ENCODE results near the gene KIFC3. TPM values are rescaled to one million over a fixed set of nuclear protein-coding genes. Genes with fewer than 3 reads are reported as not detected.

Gene KIFC3
- total and polyA plus RNA-seq, 2 donors (not counting 1 experiment from before 2014, with no cell fraction given): 13.8 to 44.9 TPM

- TF ChIP-seq EZH2 (IDR thresholded peaks at IDR 0.05; ENCODE audit: low read length, missing control alignments) (no peak), CTCF (conservative IDR thresholded peaks at IDR 0.05 in 1 of 2, IDR thresholded peaks at IDR 0.05 in 1 of 2; ENCODE audit: low read depth in 1 of 2, low read length in 2 of 2) (no peak)
These were observed 41.0 kb downstream of the KIFC3 start for GRCh38 chr16:57761301-57761700.

GRCh38 chr16:57760357-57761160 lies 41.7 kb downstream of the KIFC3 start:
- Histone ChIP-seq H3K79me2 (ENCODE audit: control insufficient read depth, insufficient read depth, low read length) (no peaks in the 10 kb centered on the region), H3K9me3 (ENCODE audit: control insufficient read depth, insufficient read depth, low read depth, low read length) (no peaks in the 10 kb centered on the region), H4K20me1 (ENCODE audit: control insufficient read depth, extremely low read depth, insufficient read depth, low read length) (no peaks in the 10 kb centered on the region), H3K4me1 (ENCODE audit: control insufficient read depth, extremely low read depth, insufficient read depth, low read length) (peaks cover 7% of the 10 kb centered on the region), H3K27me3 (ENCODE audit: control insufficient read depth, insufficient read depth, low read length) (no peaks in the 10 kb centered on the region), H2AFZ (ENCODE audit: low read length) (no peak overlapping the region), H3K4me2 (ENCODE audit: extremely low read depth, insufficient read depth, low read length) (no peak overlapping the region), H3K9ac (ENCODE audit: insufficient read depth, low read length) (no peak overlapping the region), H3K36me3 (ENCODE audit: control insufficient read depth, insufficient read depth, low read length) (peaks cover 17% of the 10 kb centered on the region), H3K4me3 (replicated peaks in 1 of 4; ENCODE audit: control extremely low read depth in 1 of 4, insufficient read depth in 1 of 4, low read depth in 3 of 4, low read length in 4 of 4) (no peak overlapping the region), H3K27ac (ENCODE audit: insufficient read depth, low read length) (no peak overlapping the region)
- TF ChIP-seq CTCF (conservative IDR thresholded peaks at IDR 0.05 in 1 of 2, IDR thresholded peaks at IDR 0.05 in 1 of 2; ENCODE audit: low read depth in 1 of 2, low read length in 2 of 2) (no peak), EZH2 (IDR thresholded peaks at IDR 0.05; ENCODE audit: low read length, missing control alignments) (no peak)
- DNase-seq (ENCODE audit: low read depth in 2 of 2): no peak

More at GRCh38 chr16:57761301-57761700, 41.0 kb downstream of the KIFC3 start:
- Histone ChIP-seq H3K9me3 (ENCODE audit: control insufficient read depth, insufficient read depth, low read depth, low read length) (no peaks in the 10 kb centered on the region), H4K20me1 (ENCODE audit: control insufficient read depth, extremely low read depth, insufficient read depth, low read length) (no peaks in the 10 kb centered on the region), H3K4me3 (replicated peaks in 1 of 4; ENCODE audit: control extremely low read depth in 1 of 4, insufficient read depth in 1 of 4, low read depth in 3 of 4, low read length in 4 of 4) (no peak overlapping the region), H2AFZ (ENCODE audit: low read length) (no peak overlapping the region), H3K36me3 (ENCODE audit: control insufficient read depth, insufficient read depth, low read length) (peaks cover 18% of the 10 kb centered on the region), H3K9ac (ENCODE audit: insufficient read depth, low read length) (no peak overlapping the region), H3K79me2 (ENCODE audit: control insufficient read depth, insufficient read depth, low read length) (no peaks in the 10 kb centered on the region), H3K27ac (ENCODE audit: insufficient read depth, low read length) (no peak overlapping the region), H3K4me2 (ENCODE audit: extremely low read depth, insufficient read depth, low read length) (no peak overlapping the region), H3K4me1 (ENCODE audit: control insufficient read depth, extremely low read depth, insufficient read depth, low read length) (peaks cover 7% of the 10 kb centered on the region), H3K27me3 (ENCODE audit: control insufficient read depth, insufficient read depth, low read length) (no peaks in the 10 kb centered on the region)
- DNase-seq (ENCODE audit: low read depth in 2 of 2): no peak

- Histone ChIP-seq H3K4me2 (ENCODE audit: extremely low read depth, insufficient read depth, low read length) (no peak overlapping the region), H2AFZ (ENCODE audit: low read length) (no peak overlapping the region), H3K27ac (ENCODE audit: insufficient read depth, low read length) (no peak overlapping the region), H3K9ac (ENCODE audit: insufficient read depth, low read length) (no peak overlapping the region), H3K36me3 (ENCODE audit: control insufficient read depth, insufficient read depth, low read length) (peaks cover 19% of the 10 kb centered on the region), H3K79me2 (ENCODE audit: control insufficient read depth, insufficient read depth, low read length) (no peaks in the 10 kb centered on the region), H4K20me1 (ENCODE audit: control insufficient read depth, extremely low read depth, insufficient read depth, low read length) (no peaks in the 10 kb centered on the region), H3K27me3 (ENCODE audit: control insufficient read depth, insufficient read depth, low read length) (no peaks in the 10 kb centered on the region), H3K9me3 (ENCODE audit: control insufficient read depth, insufficient read depth, low read depth, low read length) (no peaks in the 10 kb centered on the region), H3K4me3 (replicated peaks in 1 of 4; ENCODE audit: control extremely low read depth in 1 of 4, insufficient read depth in 1 of 4, low read depth in 3 of 4, low read length in 4 of 4) (no peak overlapping the region), H3K4me1 (ENCODE audit: control insufficient read depth, extremely low read depth, insufficient read depth, low read length) (peaks cover 7% of the 10 kb centered on the region)
- no peak for TF ChIP-seq EZH2 (IDR thresholded peaks at IDR 0.05; ENCODE audit: low read length, missing control alignments)
- TF ChIP-seq CTCF (conservative IDR thresholded peaks at IDR 0.05 in 1 of 2, IDR thresholded peaks at IDR 0.05 in 1 of 2; ENCODE audit: low read depth in 1 of 2, low read length in 2 of 2): no peak
- no peak for DNase-seq (ENCODE audit: low read depth in 2 of 2)
These were observed 42.5 kb downstream of the KIFC3 start for GRCh38 chr16:57759541-57760356.
